ENCODE results near the gene DOCK6. TPM values are rescaled to one million over a fixed set of nuclear protein-coding genes. Genes with fewer than 3 reads are reported as not detected.

The DOCK6 gene
- total and polyA plus RNA-seq, 8 donors = 65.6 to 111 (median 79.1) TPM

DNA sequence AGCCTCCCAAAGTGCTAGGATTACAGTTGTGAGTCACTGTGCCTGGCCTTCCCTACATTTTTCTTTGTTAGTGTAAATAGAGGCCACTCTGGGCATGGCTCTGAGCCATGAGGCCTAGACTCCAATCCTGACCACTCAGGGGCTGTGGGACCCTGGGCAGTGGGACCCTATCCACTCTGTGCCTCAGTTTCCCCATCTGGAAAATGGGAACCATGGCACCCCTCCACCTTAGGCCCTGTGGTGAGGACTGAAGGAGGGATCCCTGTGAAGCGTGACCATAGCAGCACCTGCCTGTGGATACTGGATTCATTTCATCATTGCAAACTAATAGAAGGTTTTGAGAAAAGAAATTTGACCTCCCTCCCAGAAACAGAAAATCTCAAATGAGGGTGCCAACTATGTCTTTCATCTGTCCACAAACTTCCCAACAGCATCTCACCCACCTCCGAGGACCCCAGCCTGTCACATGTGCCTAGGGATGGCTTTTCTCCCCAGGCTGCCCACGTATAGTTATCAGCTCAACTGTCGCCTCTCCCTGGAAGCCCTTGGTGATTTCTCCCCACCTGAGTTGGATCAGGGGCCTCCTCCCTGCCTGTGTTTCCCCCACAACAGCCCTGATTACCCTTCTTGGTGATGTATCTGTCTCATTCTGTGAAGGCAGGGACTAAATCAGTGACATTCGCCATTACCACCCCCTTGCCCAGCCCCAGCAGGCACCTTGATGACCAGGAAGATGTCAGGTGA lies 17.3 kb downstream of the DOCK6 start:
- peaks cover 0 to 39% of the 10 kb centered on the region in 2 donors for H3K4me1 ChIP-seq
- DNase-seq = no peak
- TF ChIP-seq, protein P1, sequence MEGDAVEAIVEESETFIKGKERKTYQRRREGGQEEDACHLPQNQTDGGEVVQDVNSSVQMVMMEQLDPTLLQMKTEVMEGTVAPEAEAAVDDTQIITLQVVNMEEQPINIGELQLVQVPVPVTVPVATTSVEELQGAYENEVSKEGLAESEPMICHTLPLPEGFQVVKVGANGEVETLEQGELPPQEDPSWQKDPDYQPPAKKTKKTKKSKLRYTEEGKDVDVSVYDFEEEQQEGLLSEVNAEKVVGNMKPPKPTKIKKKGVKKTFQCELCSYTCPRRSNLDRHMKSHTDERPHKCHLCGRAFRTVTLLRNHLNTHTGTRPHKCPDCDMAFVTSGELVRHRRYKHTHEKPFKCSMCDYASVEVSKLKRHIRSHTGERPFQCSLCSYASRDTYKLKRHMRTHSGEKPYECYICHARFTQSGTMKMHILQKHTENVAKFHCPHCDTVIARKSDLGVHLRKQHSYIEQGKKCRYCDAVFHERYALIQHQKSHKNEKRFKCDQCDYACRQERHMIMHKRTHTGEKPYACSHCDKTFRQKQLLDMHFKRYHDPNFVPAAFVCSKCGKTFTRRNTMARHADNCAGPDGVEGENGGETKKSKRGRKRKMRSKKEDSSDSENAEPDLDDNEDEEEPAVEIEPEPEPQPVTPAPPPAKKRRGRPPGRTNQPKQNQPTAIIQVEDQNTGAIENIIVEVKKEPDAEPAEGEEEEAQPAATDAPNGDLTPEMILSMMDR (IDR thresholded peaks at IDR 0.05) = no peak
- no peaks in the 10 kb centered on the region for H3K9me3 ChIP-seq
- H3K4me3 ChIP-seq = no peak overlapping the region
- no peak for ATAC-seq
- intact Hi-C loops (cut with DNase I) = no loop called here
- no peaks in the 10 kb centered on the region for H3K27me3 ChIP-seq
- no peak overlapping the region for H3K27ac ChIP-seq
- H3K36me3 ChIP-seq = peaks cover 0 to 68% of the 10 kb centered on the region in 2 donors

DNA sequence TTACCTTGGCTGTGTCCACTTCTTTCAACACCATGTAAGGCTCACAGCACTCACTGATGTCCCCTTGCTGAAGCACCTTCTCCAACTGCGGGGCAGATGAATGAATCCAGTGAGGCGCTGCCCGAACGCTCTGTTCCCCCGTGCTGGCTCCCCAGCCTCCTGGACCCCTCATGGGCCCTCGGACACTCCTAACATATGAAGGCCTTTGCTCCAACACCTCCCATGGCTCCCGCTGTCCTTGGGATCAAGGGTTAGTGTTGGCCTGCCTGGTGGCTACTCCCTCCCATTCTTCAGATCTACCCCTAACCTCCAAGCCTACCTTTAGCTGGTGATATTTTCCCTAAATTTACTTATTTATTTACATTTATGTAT lies 18.5 kb downstream of the DOCK6 start:
- H3K27me3 ChIP-seq = no peaks in the 10 kb centered on the region
- TF ChIP-seq, protein P1 (IDR thresholded peaks at IDR 0.05) = no peak
- H3K4me1 ChIP-seq = peaks cover 0 to 39% of the 10 kb centered on the region in 2 donors
- intact Hi-C loops (cut with DNase I) = no loop called here
- ATAC-seq = no peak
- H3K9me3 ChIP-seq = peaks cover 0 to 6% of the 10 kb centered on the region in 2 donors
- no peak overlapping the region for H3K4me3 ChIP-seq
- H3K36me3 ChIP-seq = peaks cover 0 to 69% of the 10 kb centered on the region in 2 donors
- H3K27ac ChIP-seq = peak overlapping the region; percentile 28 to 62
- no peak for DNase-seq

DNA sequence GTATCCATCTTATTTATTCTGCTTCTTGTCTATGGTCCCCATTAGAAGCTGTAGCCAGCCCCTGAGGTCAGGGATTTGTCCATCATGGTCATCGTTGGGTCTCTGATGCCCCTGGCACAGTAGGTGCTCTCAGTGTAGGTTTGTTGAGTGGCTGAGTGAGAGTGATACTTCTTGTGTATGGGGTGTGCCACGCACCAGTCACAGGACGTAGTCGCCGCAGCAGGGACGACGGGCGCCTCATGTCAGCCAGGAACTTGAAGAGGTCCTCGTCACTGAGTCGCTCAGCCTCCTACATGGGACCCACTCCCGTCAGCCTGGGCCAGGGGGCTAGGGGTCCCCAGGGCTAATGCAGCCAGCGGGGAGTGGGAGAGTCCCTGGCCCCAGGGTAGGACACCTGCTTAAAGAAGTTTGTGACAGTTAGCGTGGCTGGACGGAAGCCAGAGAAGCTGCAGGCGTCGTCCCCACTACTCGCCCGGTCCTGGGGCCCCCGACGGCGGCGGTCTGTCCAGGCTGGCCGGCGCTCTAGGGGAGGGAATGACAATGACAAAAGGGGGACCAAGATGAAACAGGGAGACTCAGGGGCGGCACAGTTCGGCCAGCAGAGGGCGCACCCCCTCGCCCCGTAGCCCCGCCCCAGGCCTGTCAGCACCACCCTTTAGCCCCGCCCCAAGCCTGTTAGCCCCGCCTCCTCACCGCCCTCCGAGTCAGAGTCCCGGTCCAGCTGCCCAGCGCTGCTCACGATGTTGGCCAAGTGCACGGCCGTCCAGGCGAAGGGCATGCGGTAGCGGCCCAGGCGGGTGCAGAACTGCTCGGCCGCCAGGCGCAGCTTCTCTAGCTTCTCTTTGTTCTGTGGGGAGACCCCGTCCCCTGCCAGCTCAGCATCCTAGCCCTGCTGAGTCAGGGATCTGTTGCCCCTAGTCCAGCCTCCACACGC lies 19.2 kb downstream of the DOCK6 start:
- intact Hi-C loops (cut with DNase I) = no loop called here
- peak; percentile 57 to 98 (median 90) for DNase-seq
- TF ChIP-seq, protein P1 (IDR thresholded peaks at IDR 0.05) = peak; percentile 66 to 90
- H3K36me3 ChIP-seq = peaks cover 0 to 63% of the 10 kb centered on the region in 2 donors
- H3K27me3 ChIP-seq = no peaks in the 10 kb centered on the region
- H3K4me1 ChIP-seq = peaks cover 0 to 36% of the 10 kb centered on the region in 2 donors
- no peak overlapping the region for H3K4me3 ChIP-seq
- peak; percentile 97 for ATAC-seq
- peaks cover 0 to 10% of the 10 kb centered on the region in 2 donors for H3K9me3 ChIP-seq
- peak overlapping the region; percentile 28 to 62 for H3K27ac ChIP-seq

DNA sequence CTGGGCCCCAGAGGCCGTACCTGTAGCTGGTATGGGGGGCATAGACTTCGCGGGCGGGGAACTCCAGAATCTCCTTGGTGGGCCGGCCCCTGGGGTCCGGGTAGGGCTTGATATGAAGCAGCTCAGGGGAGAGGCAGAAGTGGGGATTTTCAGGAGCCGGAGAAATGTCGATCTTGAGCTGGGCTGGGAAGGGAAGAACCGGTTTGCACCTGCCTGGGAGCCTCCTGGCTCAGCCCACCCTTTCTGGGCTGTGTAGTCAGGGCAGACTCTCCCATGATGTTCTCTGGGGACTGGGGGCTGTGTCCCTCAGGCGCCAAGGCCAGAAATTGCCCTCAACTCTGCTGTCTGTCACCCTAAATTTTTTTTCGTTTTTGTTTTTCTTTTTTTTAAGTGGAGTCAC lies 20.3 kb downstream of the DOCK6 start:
- intact Hi-C loops (cut with DNase I) = no loop called here
- Histone ChIP-seq H3K27me3 (no peaks in the 10 kb centered on the region), H3K4me1 (peaks cover 0 to 27% of the 10 kb centered on the region in 2 donors), H3K36me3 (peaks cover 0 to 66% of the 10 kb centered on the region in 2 donors), H3K27ac (no peak overlapping the region), H3K9me3 (peaks cover 0 to 10% of the 10 kb centered on the region in 2 donors), H3K4me3 (no peak overlapping the region)
- DNase-seq = no peak
- no peak for ATAC-seq
- TF ChIP-seq, protein P1 (IDR thresholded peaks at IDR 0.05) = no peak

DNA sequence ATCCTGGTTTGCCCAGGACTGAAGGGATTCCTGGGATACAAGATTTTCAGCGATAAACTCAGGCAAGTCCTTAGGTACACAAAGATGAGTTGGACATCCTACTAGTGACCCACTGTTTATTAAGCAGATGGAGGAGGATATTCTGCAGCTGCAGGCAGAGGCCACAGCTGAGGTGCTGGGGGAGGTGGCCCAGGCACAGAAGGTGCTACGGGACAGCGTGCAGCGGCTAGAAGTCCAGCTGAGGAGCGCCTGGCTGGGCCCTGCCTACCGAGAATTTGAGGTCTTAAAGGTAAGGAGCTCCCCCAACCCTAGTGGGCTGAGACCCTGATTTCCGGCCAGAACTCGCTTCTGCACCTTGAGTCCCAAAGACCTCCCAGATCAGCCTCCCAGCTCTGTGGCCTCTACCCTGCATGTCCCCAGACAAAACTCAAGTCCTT lies 22.3 kb downstream of the DOCK6 start:
- H3K36me3 ChIP-seq = peaks cover 0 to 62% of the 10 kb centered on the region in 2 donors
- ATAC-seq (no peak), DNase-seq (no peak)
- peaks cover 0 to 12% of the 10 kb centered on the region in 2 donors for H3K4me1 ChIP-seq
- H3K9me3 ChIP-seq = peaks cover 0 to 10% of the 10 kb centered on the region in 2 donors
- no peaks in the 10 kb centered on the region for H3K27me3 ChIP-seq
- intact Hi-C loops (cut with DNase I) = no loop called here
- no peak overlapping the region for H3K27ac ChIP-seq
- TF ChIP-seq, protein P1 (IDR thresholded peaks at IDR 0.05) = no peak
- H3K4me3 ChIP-seq = no peak overlapping the region
